H1 (cell line): ENCODE data around the gene ARL10. TPM values are rescaled to one million over a fixed set of nuclear protein-coding genes. Genes with fewer than 3 reads are reported as not detected.

Source experiments
- CTCF ChIA-PET: fragments of 300-600 bp; sonication (Branson Sonifier 250); formaldehyde crosslinking; loops from one replicate; lab custom pipeline; 2021; ENCODE audit not compliant: partially characterized antibody; lab: Charles Lee
- POLR2A ChIA-PET: fragments of 300-600 bp; sonication (Branson Sonifier 250); formaldehyde crosslinking; loops from one replicate; lab custom pipeline; 2021; ENCODE audit warnings: inconsistent platforms; ENCODE audit not compliant: partially characterized antibody; lab: Charles Lee
- DNase-seq, 2 experiments: peaks; one replicate each; pipeline versions ENCODE4 v3.0.0 to v3.0.0-alpha.2; 2010 to 2022; ENCODE audit warnings: low spot score in 2 of 2, low read depth in 1 of 2, mixed read lengths in 1 of 2
- FAIRE-seq: peaks from 2 replicates; lab custom pipeline; 2011; peaks lifted over from hg19 to GRCh38; lab: Jason Lieb, UNC
- H2AFZ ChIP-seq: 2 replicates; pipeline ENCODE4 v1.8.1; 2012; ENCODE audit warnings: low read length, inconsistent platforms
- H2AK5ac ChIP-seq: 2 replicates; pipeline ENCODE4 v1.6.1; 2013; ENCODE audit warnings: low read depth, low read length
- H2BK120ac ChIP-seq: replicated peaks from 2 replicates; pipeline ENCODE3; 2013; ENCODE audit warnings: low read depth, low read length, inconsistent platforms
- H2BK12ac ChIP-seq: 2 replicates; pipeline ENCODE4 v1.6.1; 2013; ENCODE audit warnings: low read depth, low read length
- H2BK15ac ChIP-seq: 2 replicates; pipeline ENCODE4 v1.6.1; 2013; ENCODE audit warnings: low read length
- H2BK20ac ChIP-seq: 2 replicates; pipeline ENCODE4 v1.6.1; 2013; ENCODE audit warnings: low read length
- H2BK5ac ChIP-seq: 2 replicates; pipeline ENCODE4 v1.6.1; 2013; ENCODE audit warnings: low read depth, low read length
- H3K14ac ChIP-seq: 2 replicates; pipeline ENCODE4 v1.6.1; 2013; ENCODE audit warnings: inconsistent platforms; ENCODE audit not compliant: insufficient read length
- H3K18ac ChIP-seq: 2 replicates; pipeline ENCODE4 v1.6.1; 2013; ENCODE audit warnings: low read length; ENCODE audit errors: extremely low read depth
- H3K23ac ChIP-seq: 2 replicates; pipeline ENCODE4 v1.6.1; 2013; ENCODE audit warnings: inconsistent platforms; ENCODE audit not compliant: insufficient read length
- H3K23me2 ChIP-seq: 2 replicates; pipeline ENCODE4 v1.6.1; 2013; ENCODE audit warnings: low read depth, low read length
- H3K27ac ChIP-seq: 2 replicates; pipeline ENCODE4 v1.6.1; 2011; ENCODE audit warnings: low read depth, low read length, inconsistent platforms
- H3K27me3 ChIP-seq, 4 experiments: replicated peaks in 1 of 4; 1 replicate in 1 of 4; 2 replicates in 3 of 4; pipeline versions ENCODE4 v1.6.1 to v1.8.1; 2011 to 2013; ENCODE audit warnings: low read length in 3 of 4, mild to moderate bottlenecking in 3 of 4, inconsistent platforms in 2 of 4, mixed read lengths in 2 of 4, moderate library complexity in 1 of 4; ENCODE audit not compliant: control insufficient read depth in 3 of 4, insufficient read depth in 3 of 4; ENCODE audit errors: extremely low read depth in 1 of 4
- H3K36me3 ChIP-seq, 4 experiments: 2 replicates each; pipeline versions ENCODE4 v1.6.1 to v1.8.1; 2011 to 2013; ENCODE audit warnings: mild to moderate bottlenecking in 4 of 4, low read length in 3 of 4, moderate library complexity in 2 of 4, control low read depth in 1 of 4, inconsistent platforms in 1 of 4; ENCODE audit not compliant: insufficient read depth in 4 of 4, control insufficient read depth in 2 of 4
- H3K4ac ChIP-seq: replicated peaks from 2 replicates; pipeline ENCODE3; 2013; ENCODE audit warnings: low read length, low read depth, mixed read lengths, inconsistent platforms; ENCODE audit not compliant: insufficient read length
- H3K4me1 ChIP-seq, 4 experiments: replicated peaks in 1 of 4; 1 replicate in 1 of 4; 2 replicates in 3 of 4; pipeline versions ENCODE4 v1.6.1 to v1.8.1; 2011 to 2013; ENCODE audit warnings: low read length in 3 of 4, inconsistent platforms in 2 of 4, mixed read lengths in 1 of 4; ENCODE audit not compliant: insufficient read depth in 4 of 4, control insufficient read depth in 3 of 4
- H3K4me2 ChIP-seq, 2 experiments: 2 replicates each; pipeline versions ENCODE4 v1.6.1 to v1.8.1; 2011 to 2013; ENCODE audit warnings: low read depth in 2 of 2, low read length in 2 of 2, control low read depth in 1 of 2, inconsistent platforms in 1 of 2, mild to moderate bottlenecking in 1 of 2; ENCODE audit not compliant: insufficient read depth in 1 of 2
- H3K4me3 ChIP-seq, 4 experiments: fragments of 200-600, 300-600 bp in 1 of 4; sonication (generic), shearing (Covaris generic), sonication (Bioruptor Twin) in 1 of 4; 2 replicates each; pipeline versions ENCODE4 v1.5.1 to v1.8.1; 2011 to 2016; ENCODE audit warnings: low read length in 4 of 4, low read depth in 3 of 4, control low read depth in 2 of 4, inconsistent platforms in 2 of 4, mild to moderate bottlenecking in 2 of 4, mixed read lengths in 1 of 4, moderate library complexity in 1 of 4; ENCODE audit not compliant: insufficient read depth in 2 of 4; ENCODE audit errors: extremely low read depth in 1 of 4
- H3K56ac ChIP-seq: replicated peaks from 2 replicates; pipeline ENCODE3; 2013; ENCODE audit warnings: low read depth, mild to moderate bottlenecking, mixed read lengths, low read length, inconsistent platforms; ENCODE audit not compliant: insufficient read length
- H3K79me1 ChIP-seq: 2 replicates; pipeline ENCODE4 v1.6.1; 2013; ENCODE audit warnings: low read depth, low read length, control low read depth
- H3K79me2 ChIP-seq, 2 experiments: 2 replicates each; pipeline versions ENCODE4 v1.6.1 to v1.8.1; 2012 to 2013; ENCODE audit warnings: low read length in 2 of 2, mild to moderate bottlenecking in 2 of 2, inconsistent platforms in 1 of 2; ENCODE audit not compliant: insufficient read depth in 2 of 2, control insufficient read depth in 1 of 2
- H3K9ac ChIP-seq, 4 experiments: replicated peaks in 1 of 4; 1 replicate in 1 of 4; 2 replicates in 3 of 4; pipeline versions ENCODE4 v1.6.1 to v1.8.1; 2011 to 2013; ENCODE audit warnings: low read depth in 3 of 4, low read length in 3 of 4, control low read depth in 2 of 4, mild to moderate bottlenecking in 2 of 4, moderate library complexity in 2 of 4, inconsistent platforms in 1 of 4; ENCODE audit errors: extremely low read depth in 1 of 4
- H3K9me3 ChIP-seq, 2 experiments: 2 replicates each; pipeline versions ENCODE4 v1.6.1 to v1.8.1; 2012 to 2013; ENCODE audit warnings: mild to moderate bottlenecking in 2 of 2, moderate library complexity in 2 of 2, control low read depth in 1 of 2, inconsistent platforms in 1 of 2, low read depth in 1 of 2, low read length in 1 of 2, mixed read lengths in 1 of 2; ENCODE audit not compliant: insufficient read depth in 2 of 2
- H4K20me1 ChIP-seq, 2 experiments: replicated peaks in 1 of 2; 2 replicates each; pipeline versions ENCODE3 to v1.8.1; 2011 to 2013; ENCODE audit warnings: inconsistent platforms in 2 of 2, low read length in 2 of 2, mild to moderate bottlenecking in 1 of 2; ENCODE audit not compliant: insufficient read depth in 2 of 2, control insufficient read depth in 1 of 2
- H4K5ac ChIP-seq: 2 replicates; pipeline ENCODE4 v1.6.1; 2013; ENCODE audit warnings: low read length, low read depth, mixed read lengths, inconsistent platforms; ENCODE audit not compliant: insufficient read length
- H4K8ac ChIP-seq: 2 replicates; pipeline ENCODE4 v1.8.0; 2013; ENCODE audit warnings: mild to moderate bottlenecking, moderate library complexity, low read length, inconsistent platforms; ENCODE audit not compliant: insufficient read depth; ENCODE audit errors: extremely low read depth
- H4K91ac ChIP-seq: replicated peaks from 2 replicates; pipeline ENCODE3; 2013; ENCODE audit warnings: low read length, mixed read lengths, inconsistent platforms; ENCODE audit not compliant: insufficient read length
- BCL11A ChIP-seq, 2 experiments: IDR thresholded peaks; one replicate each; pipeline ENCODE4 v1.6.1; 2011; ENCODE audit warnings: low read depth in 2 of 2, low read length in 2 of 2, mild to moderate bottlenecking in 2 of 2
- BRCA1 ChIP-seq: IDR thresholded peaks from 2 replicates; pipeline ENCODE4 v1.6.1; 2012; ENCODE audit warnings: low read depth, low read length, improper control_type of control experiment
- CHD1 ChIP-seq: IDR thresholded peaks from 2 replicates; pipeline ENCODE4 v1.6.1; 2012; ENCODE audit warnings: low read depth, low read length, improper control_type of control experiment
- EGR1 ChIP-seq: IDR thresholded peaks from 2 replicates; pipeline ENCODE4 v1.6.1; 2011; ENCODE audit warnings: low read depth, low read length, borderline replicate concordance
- MAFK ChIP-seq: IDR thresholded peaks from 2 replicates; pipeline ENCODE4 v1.6.1; 2012; ENCODE audit warnings: low read depth, mild to moderate bottlenecking, improper control_type of control experiment, low read length
- PHF8 ChIP-seq: fragments of 200-600 bp; sonication (generic); conservative IDR thresholded peaks from 2 replicates; pipeline ENCODE4 v1.7.1; 2012; ENCODE audit warnings: low read depth, mild to moderate bottlenecking, inconsistent platforms, low read length, moderate library complexity
- RBBP5 ChIP-seq: IDR thresholded peaks from 2 replicates; pipeline ENCODE4 v1.7.1; 2012; ENCODE audit warnings: low read depth, mild to moderate bottlenecking, inconsistent platforms, low read length, moderate library complexity, borderline replicate concordance
- RFX5 ChIP-seq: IDR thresholded peaks from 2 replicates; pipeline ENCODE4 v1.6.1; 2011; ENCODE audit warnings: low read depth, low read length, improper control_type of control experiment, borderline replicate concordance
- RXRA ChIP-seq: IDR thresholded peaks from 2 replicates; pipeline ENCODE4 v1.6.1; 2011; ENCODE audit warnings: low read depth, mild to moderate bottlenecking, low read length, moderate library complexity; ENCODE audit not compliant: insufficient read depth
- SP4 ChIP-seq: IDR thresholded peaks from 2 replicates; pipeline ENCODE4 v1.6.1; 2012; ENCODE audit warnings: low read length, inconsistent platforms
- TEAD4 ChIP-seq: IDR thresholded peaks from 2 replicates; pipeline ENCODE4 v1.6.1; 2012; ENCODE audit warnings: low read depth, low read length, inconsistent platforms, mixed read lengths
- whole genome bisulfite sequencing, 2 experiments: shearing (Covaris generic) in 1 of 2; methylation state at CpG; one replicate each; pipeline versions ENCODE4 v1.1.6 to v1.1.7; 2013 to 2015; ENCODE audit warnings: low lambda C conversion rate in 2 of 2, mixed read lengths in 2 of 2, inconsistent platforms in 1 of 2, low coverage in 1 of 2, missing lambda C conversion rate in 1 of 2; ENCODE audit not compliant: insufficient replicate concordance in 2 of 2, insufficient coverage in 1 of 2, insufficient read length in 1 of 2; ENCODE audit errors: extremely low coverage in 1 of 2, missing lambda C conversion rate in 1 of 2; 5-methylcytosine and 5-hydroxymethylcytosine counted together
- polyA plus RNA-seq, 7 experiments: library from polyadenylated mRNA; depleted of rRNA in 3 of 7; stranded (reverse) in 5 of 7; unstranded in 2 of 7; fragments of >200 nt in 5 of 7; fragments of 200-250 nt in 2 of 7; gene quantifications; 1 replicate in 5 of 7; 2 replicates in 1 of 7; 4 replicates in 1 of 7; pipeline versions ENCODE4 v1.2.1 to v1.2.3, GENCODE V29; 2011 to 2013; ENCODE audit warnings: missing spikeins in 2 of 7, mixed read lengths in 2 of 7
- total RNA-seq: library from RNA; stranded (reverse); fragmentation: NEBNext Ultra II Directional; extraction: Animal tissue kit (Norgen Biotek cat#: 25700); gene quantifications from 2 replicates; pipeline ENCODE4 v1.2.1, GENCODE V29; 2021
- TF ChIP-seq, protein P1 (sequence below): IDR thresholded peaks from 2 replicates; pipeline ENCODE4 v1.6.1; 2012; ENCODE audit warnings: inconsistent platforms
- TF ChIP-seq, protein P2 (sequence below): IDR thresholded peaks from 2 replicates; pipeline ENCODE4 v1.6.1; 2012; ENCODE audit warnings: low read length, inconsistent platforms

ARL10 gene
- total and polyA plus RNA-seq, 2 of the 8 experiments (the other 6 are each of a cell fraction or from before 2014, with no cell fraction given) = 3.1 to 7.4 TPM

DNA sequence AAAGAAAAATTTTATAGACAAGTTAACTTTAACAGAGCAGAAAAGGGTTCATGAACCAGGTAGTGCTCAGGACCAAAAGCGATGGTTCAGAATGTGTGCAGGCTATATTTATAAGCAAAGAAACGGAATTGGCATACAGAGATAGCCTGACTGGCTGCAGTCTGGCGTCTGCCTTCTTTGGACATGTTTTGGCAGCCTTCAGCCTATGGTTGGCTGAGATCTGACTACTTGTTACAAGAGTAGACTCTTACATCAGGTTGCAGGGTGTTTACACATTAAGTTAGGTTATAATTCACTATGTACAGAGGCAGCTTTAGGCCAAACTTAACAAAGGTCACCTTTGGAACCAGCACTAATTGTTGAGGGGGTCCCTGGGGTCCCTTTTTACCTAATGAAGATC lies 16.1 kb downstream of the ARL10 start:
- H3K14ac ChIP-seq = no peak overlapping the region
- H3K9me3 ChIP-seq = no peaks in the 10 kb centered on the region
- no peak overlapping the region for H2AK5ac ChIP-seq
- H4K20me1 ChIP-seq = peaks cover 6 to 8% of the 10 kb centered on the region in 2 experiments
- CTCF ChIA-PET = interaction anchor here (0.9 kb wide), 1 partner anchor 13 kb away, joined by 3 read pairs; no protein-coding TSS in a partner anchor
- FAIRE-seq (no peak), DNase-seq (no peak)
- no peak overlapping the region for H2BK120ac ChIP-seq
- 88% methylated on average over 3 of the region's 3 CpGs; no CpG with 5 or more reads in 1 of the 2 experiments for WGBS, 2 experiments
- H2BK5ac ChIP-seq = no peak overlapping the region
- H4K8ac ChIP-seq = no peak overlapping the region
- H3K27ac ChIP-seq = no peak overlapping the region
- no peaks in the 10 kb centered on the region for H3K23me2 ChIP-seq
- no peaks in the 10 kb centered on the region for H3K27me3 ChIP-seq
- no peak overlapping the region for H2BK20ac ChIP-seq
- peaks cover 0 to 11% of the 10 kb centered on the region in 2 experiments; a peak in 3 of 4 replicates for H3K79me2 ChIP-seq
- H3K79me1 ChIP-seq = no peaks in the 10 kb centered on the region
- H3K23ac ChIP-seq = no peak overlapping the region
- H4K91ac ChIP-seq = no peak overlapping the region
- H3K4me1 ChIP-seq = no peaks in the 10 kb centered on the region
- H2AFZ ChIP-seq = no peak overlapping the region
- peaks cover 25 to 49% (median 35%) of the 10 kb centered on the region in 4 experiments for H3K36me3 ChIP-seq
- no peak overlapping the region for H3K4me3 ChIP-seq
- H2BK15ac ChIP-seq = no peak overlapping the region
- H2BK12ac ChIP-seq = no peak overlapping the region
- no peak overlapping the region for H3K4ac ChIP-seq
- no peak overlapping the region for H3K18ac ChIP-seq
- H3K4me2 ChIP-seq = no peak overlapping the region
- POLR2A ChIA-PET = interaction anchor here (2.5 to 9.4 kb wide), 2 partner anchors 9 to 155 kb away, joined by 7 to 93 read pairs; no protein-coding TSS in a partner anchor
- no peak overlapping the region for H4K5ac ChIP-seq
- H3K9ac ChIP-seq = no peak overlapping the region
- H3K56ac ChIP-seq = no peak overlapping the region
- no peak for TF ChIP-seq RFX5
- TF ChIP-seq RBBP5 = no peak
- TF ChIP-seq CHD1 = no peak
- TF ChIP-seq, protein P1, sequence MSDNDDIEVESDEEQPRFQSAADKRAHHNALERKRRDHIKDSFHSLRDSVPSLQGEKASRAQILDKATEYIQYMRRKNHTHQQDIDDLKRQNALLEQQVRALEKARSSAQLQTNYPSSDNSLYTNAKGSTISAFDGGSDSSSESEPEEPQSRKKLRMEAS = no peak
- TF ChIP-seq TEAD4 = no peak
- TF ChIP-seq EGR1 = no peak
- TF ChIP-seq BCL11A (IDR thresholded peaks at IDR 0.05; ENCODE audit: low read depth in 2 of 2, low read length in 2 of 2) = no peak
- TF ChIP-seq PHF8 = no peak
- TF ChIP-seq, protein P2, sequence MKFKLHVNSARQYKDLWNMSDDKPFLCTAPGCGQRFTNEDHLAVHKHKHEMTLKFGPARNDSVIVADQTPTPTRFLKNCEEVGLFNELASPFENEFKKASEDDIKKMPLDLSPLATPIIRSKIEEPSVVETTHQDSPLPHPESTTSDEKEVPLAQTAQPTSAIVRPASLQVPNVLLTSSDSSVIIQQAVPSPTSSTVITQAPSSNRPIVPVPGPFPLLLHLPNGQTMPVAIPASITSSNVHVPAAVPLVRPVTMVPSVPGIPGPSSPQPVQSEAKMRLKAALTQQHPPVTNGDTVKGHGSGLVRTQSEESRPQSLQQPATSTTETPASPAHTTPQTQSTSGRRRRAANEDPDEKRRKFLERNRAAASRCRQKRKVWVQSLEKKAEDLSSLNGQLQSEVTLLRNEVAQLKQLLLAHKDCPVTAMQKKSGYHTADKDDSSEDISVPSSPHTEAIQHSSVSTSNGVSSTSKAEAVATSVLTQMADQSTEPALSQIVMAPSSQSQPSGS = no peak
- TF ChIP-seq SP4 = no peak
- TF ChIP-seq BRCA1 = no peak
- TF ChIP-seq RXRA = no peak
- TF ChIP-seq MAFK = no peak
